SKM-1 treated with dmso at 0.1 percent for 144 hours (cell line): Measurements from ENCODE around the gene CABLES2.

Experiments
- DNase-seq: peaks from one replicate; lab custom pipeline; 2025; ENCODE audit not compliant: unreplicated experiment; lab: John Stamatoyannopoulos, UW

CABLES2 gene

DNA sequence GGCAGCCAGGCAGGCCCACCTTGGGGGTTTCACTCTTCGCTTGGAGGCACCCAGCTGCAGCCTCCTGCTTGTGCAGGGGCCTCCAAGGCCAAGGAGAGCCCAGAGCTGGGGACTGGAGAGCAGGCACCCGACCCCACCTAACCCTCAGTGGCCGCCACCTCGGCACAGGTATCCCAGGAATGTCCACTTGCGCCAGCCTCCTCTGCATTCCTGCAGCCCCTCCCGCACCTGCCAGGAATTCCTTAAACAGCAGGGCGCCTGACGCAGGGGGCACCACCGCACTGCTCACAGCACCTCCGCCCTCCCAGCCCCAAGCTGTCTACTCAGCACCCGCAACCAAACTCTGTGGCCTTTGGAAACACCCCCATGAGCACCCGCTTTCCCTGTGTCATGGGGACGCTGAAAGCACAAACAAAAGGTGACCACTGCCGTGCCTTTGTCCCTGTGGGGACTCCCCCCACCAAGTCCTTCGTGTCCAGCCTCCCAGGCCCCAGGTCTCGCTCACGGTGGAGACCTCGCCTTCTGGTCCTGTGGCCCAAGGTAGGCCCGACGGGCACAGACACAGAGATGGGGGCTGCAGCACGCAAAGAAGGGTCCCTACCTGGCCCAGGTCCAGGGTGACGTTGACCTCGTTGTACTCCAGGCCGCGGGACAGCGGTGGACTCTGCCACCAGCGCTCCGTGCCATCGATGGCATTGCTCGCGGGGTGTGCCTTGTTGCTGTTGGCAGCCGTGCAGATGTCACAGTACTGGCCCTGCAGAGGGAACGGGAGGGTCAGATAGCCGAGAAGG lies 45.1 kb downstream of the CABLES2 start:
- no peak for DNase-seq

DNA sequence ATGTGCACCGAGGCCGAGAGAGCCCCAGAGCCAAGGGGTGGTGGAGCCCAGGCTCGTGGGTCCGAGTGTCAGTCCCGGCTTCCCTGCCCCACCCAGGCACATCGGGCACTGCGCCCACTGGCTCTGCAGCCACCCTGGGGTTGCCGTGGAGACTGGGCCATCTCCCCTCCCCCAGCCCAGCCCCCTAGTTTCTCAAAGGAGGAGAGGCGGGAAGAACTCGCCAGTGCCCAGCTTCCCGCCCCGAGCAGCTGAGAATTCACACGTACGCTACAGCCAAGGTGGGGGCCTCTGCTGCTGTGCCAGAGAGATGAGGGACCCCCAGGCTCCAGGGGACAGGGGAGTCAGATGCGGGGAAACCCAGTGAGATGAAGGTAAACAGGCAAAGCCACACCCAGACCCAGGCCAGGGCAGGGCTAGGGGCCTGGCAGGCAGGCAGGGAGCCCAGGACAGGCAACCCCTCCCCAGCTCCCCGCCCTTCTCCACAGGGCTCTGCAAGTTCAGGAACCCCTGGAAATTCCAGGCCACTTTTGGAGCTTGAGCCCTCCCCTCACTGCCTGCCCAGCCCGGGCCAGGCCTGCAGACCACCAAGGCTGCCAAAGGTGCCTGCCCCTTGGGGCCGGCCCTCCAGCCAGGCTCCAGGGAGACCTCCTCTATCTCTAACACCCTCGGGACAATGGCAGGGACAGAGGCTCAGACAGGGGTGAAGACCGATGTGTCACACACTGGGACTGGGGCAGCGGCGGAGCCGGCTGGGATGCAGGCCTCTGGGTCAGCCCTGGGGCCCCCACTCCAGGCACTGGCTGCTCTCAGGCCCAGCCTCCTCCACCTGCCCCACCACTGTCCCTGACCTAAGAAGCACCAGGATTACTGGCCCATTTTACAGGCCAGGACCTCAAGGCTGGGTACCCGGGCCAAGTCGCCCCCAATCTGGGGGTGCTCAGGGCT lies 46.0 kb downstream of the CABLES2 start:
- DNase-seq: no peak

DNA sequence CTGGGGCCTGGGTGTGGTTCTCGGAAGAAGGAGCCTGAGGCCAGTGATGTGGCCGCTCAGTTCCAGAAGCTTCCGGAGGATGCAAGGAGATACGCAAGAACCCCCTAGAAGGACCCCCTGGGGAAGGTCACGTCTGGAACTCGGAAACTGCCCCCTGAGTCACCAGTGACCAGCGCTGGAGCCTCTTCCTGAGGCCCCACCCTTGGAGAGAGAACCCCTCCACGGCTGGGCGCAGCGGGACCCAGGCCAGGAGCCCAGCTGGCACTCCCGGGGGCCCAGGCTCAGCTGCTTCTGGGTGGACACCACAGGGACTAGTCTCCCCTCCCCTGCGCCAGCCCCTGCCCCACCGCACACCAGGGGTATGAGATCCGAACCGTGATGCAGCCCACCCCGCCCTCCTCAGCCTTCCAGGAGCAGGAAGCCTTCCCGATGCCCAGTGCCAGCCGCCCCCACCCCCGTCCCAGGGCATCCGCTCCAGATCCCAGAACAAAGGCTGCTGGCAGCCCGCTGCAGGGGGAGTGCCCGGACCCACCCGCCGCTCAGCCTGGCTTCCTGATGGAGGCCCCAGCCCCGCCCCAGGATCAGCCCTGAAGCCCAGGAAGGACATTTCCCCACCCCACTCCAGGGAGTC lies 47.5 kb downstream of the CABLES2 start:
- DNase-seq: no peak

DNA sequence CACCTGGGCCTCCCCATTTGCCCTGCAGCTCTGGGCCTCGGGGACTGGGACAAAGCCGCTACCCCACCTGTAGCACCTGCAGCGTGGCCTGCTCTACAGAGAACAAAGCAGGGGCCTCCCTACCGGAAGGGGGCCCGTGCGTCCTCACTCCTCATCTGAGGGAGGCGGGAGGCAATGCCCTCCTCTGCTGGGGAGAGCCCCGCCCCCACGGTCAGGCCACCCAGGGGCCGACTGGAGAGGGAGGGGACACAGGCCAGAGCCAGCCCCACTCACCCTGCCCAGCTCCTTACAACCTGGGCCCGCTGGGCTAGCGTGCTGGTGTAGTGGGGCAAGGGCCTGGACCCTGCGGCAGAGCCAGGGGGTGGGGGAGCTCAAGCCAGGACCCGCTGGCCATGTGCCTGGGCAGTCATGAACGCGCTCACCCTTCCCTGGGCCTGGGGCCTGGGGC lies 48.0 kb downstream of the CABLES2 start:
- no peak for DNase-seq

- no peak for DNase-seq
Observed at GRCh38 chr20:62358171-62359042, 48.7 kb downstream of the CABLES2 start.

- DNase-seq: no peak
Observed at GRCh38 chr20:62357681-62358080, 49.4 kb downstream of the CABLES2 start.

DNA sequence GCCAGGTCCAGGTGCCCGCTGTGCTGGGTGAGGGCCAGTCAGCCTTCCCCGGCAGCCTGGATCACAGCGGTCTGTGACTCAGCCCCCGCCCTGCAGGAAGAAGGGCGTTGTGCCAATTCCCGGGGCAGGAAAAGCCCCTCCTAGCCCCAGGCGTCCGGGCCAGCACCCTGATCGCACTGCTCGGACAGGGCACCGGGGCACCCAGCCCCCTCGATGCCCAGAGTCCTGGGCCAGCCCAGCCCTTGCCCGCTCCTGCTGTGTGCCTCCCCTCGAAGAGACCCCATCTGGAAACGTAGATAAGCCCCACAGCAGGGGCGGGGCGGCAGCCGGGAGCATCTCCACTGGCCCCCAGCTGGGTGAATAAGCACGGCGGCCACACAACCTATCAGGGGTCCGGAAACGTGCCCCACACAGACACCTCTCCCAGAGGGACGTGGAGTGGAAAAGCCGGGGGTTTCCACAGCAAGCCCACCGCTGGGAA lies 49.9 kb downstream of the CABLES2 start:
- no peak for DNase-seq

- no peak for DNase-seq
Observed at GRCh38 chr20:62356589-62357186, 50.4 kb downstream of the CABLES2 start.

DNA sequence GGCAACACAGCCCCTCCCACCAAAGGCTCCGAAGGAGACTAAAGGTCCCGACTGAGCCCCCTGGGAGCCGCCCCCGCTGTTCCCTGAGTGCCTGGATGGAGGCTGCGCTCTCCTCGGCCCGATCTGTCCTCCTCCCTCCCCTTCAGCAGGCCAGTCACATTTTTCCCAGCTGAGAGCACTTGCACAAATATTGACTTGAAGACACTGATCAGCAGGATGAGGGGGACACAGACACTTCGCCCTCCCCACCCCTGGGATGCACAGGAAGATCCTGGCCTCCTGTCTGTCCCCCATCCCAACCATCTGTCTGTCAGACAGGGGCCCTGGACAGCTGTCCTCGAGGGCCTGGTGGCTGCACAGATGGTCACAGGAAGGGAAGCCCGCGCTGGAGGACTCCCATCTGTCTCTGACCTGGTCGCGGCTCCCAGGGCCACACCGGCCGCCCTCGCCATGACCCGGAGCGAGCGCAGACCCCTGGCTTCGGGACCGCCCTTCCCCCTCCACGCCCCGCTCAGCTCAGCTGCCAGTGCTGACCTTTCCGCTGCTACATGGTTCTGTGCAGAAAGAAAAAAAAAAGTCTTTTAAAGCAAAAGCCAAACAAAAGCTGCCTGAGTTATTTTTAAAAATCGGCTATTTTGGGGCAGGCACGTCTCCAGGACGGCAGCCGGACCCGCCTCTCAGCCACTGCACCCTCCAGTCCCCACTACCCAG lies 51.1 kb downstream of the CABLES2 start:
- no peak for DNase-seq

DNA sequence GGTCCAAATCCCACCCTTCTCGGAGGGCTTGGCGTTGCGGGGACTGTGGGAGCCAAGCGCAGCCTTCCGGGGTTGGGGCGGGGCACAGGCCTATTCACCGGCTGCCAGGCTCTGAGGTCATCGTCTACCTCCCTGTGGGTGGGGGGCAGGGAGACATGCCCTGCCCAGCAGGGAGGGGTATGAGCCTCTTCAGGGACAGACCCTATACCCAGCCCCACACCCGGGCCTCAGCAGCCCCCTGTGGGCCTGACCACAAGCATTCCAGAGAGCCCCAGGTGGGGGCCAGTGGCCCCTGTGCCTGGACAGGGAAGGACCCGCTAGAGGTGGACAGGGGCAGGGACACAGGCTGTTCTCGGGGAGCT lies 51.6 kb downstream of the CABLES2 start:
- DNase-seq: no peak

DNA sequence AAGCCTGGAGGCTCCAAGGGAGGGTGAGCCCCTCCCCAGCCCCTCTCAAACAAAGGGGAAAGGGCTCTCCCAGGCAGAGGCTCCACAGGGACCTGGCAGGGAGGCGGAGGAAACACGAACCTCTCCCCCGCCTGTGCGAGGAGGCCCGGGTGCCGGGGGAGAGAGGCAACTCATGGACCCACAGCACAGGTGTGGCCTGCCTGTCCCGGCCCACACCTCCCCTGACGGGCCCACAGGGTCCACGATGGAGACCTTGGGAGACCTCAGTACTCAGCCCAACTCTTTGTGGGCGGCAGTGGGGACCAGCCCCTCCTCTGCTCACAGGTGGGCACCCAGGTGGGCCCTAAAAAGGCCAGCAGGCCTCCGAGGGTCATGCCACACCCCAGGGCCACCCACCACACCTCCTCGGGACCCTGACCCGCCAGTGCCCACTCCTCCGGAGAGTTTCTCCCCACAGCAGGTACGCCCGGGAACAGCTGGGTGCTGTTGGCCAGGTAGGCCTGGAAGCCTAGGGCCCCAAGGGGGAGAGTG lies 52.2 kb downstream of the CABLES2 start:
- DNase-seq: no peak

GRCh38 chr20:62354031-62354808 lies 52.9 kb downstream of the CABLES2 start:
- DNase-seq: no peak

DNA sequence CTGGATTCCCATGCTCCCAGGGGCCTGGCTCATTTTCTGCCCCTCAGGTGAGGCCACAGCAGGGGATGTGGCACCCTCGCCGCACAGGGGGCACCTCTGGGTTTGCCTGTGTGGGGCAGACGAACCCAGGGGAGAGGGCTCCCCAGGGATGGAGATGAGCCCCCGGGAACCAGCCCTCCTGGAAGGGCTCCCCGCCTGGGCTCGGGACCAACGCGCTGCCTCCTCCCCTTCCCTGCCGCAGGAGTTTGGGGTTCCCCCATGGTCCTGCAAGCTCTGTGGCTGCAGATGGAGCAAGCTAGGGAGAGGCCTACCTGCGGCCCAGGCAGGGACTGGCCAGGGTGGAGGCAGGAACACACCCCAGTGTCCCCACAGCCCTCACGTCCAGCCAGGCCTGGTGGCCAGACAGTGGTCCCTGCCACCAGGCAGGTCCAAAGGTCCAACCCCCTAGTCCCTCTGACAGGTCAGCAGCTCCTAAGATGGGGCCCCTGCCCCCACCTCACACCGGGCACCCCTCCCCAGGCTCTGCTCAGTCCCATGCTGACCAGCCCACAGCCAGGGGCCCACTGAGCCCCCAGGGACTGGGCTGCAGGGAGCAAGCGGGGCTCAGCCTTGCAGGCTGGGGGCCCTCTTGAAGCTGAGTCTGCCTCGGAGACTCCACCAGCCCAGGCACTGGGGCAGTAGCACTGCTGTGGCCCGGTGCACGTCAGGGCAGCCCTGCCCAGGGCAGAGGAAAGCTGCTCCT lies 53.6 kb downstream of the CABLES2 start:
- no peak for DNase-seq

GRCh38 chr20:62352402-62353288 lies 54.4 kb downstream of the CABLES2 start:
- DNase-seq: no peak

GRCh38 chr20:62351469-62352401 lies 55.4 kb downstream of the CABLES2 start:
- DNase-seq: no peak
